LNCaP clone FGC (cell line): ENCODE data around the gene RBM7.

ENCODE experiments used
- DNase-seq: peaks from one replicate; pipeline ENCODE4 v3.0.0-alpha.2; 2011; ENCODE audit warnings: low read depth
- H3K4me3 ChIP-seq: 2 replicates; pipeline ENCODE4 v1.5.1; 2011; ENCODE audit warnings: mild to moderate bottlenecking, low read depth, low read length, control low read depth
- TF ChIP-seq, protein P1 (sequence below): IDR thresholded peaks from 2 replicates; pipeline ENCODE4 v1.5.1; 2012; ENCODE audit warnings: mild to moderate bottlenecking; ENCODE audit not compliant: control insufficient read depth, insufficient read depth; ENCODE audit errors: extremely low read depth

Gene RBM7

DNA sequence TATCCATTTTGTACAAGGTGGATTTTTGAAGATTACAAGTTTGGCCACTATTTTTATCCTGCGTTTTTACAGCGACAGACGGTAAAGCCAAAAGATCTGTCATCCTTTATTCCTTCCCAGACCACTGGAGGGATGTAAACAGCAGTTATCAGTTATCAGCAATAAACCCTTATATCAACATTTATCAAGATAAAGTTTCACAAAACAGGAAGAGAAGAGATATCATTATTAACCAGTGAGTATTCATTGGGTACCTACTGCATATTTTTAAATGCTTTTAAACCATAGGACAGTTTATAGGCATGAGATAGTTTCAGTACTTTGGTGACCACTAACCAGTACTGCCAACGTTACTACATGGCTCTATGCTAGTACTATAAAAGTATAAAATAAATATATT is 32.9 kb downstream of the RBM7 start:
- H3K4me3 ChIP-seq: no peak overlapping the region
- DNase-seq: peak; percentile 88
- TF ChIP-seq, protein P1, sequence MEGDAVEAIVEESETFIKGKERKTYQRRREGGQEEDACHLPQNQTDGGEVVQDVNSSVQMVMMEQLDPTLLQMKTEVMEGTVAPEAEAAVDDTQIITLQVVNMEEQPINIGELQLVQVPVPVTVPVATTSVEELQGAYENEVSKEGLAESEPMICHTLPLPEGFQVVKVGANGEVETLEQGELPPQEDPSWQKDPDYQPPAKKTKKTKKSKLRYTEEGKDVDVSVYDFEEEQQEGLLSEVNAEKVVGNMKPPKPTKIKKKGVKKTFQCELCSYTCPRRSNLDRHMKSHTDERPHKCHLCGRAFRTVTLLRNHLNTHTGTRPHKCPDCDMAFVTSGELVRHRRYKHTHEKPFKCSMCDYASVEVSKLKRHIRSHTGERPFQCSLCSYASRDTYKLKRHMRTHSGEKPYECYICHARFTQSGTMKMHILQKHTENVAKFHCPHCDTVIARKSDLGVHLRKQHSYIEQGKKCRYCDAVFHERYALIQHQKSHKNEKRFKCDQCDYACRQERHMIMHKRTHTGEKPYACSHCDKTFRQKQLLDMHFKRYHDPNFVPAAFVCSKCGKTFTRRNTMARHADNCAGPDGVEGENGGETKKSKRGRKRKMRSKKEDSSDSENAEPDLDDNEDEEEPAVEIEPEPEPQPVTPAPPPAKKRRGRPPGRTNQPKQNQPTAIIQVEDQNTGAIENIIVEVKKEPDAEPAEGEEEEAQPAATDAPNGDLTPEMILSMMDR: peak; percentile 9; the same call in 1 of the 2 replicates

DNA sequence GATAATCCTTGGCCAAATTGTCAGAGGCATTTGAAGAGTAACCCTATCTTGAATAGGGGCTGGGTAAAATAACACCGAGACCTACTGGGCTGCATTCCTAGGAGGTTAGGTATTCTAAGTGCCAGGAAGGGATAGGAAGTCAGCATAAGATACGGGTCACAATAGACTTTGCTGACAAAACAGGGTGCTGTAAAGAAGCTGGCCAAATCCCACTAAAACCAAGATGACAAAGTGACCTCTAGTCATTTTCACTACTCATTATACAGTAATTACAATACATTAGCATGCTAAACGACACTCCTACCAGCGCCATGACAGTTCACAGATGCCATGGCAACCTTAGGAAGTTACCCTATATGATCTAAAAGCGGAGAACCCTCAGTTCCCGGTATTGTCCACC is 37.8 kb downstream of the RBM7 start:
- H3K4me3 ChIP-seq: no peak overlapping the region
- DNase-seq: no peak
- TF ChIP-seq, protein P1: no peak

- peak within 1 kb of the TSS; percentile 95 for H3K4me3 ChIP-seq
- DNase-seq: peak; percentile 96
- TF ChIP-seq, protein P1: peak; percentile 24; the same call in 1 of the 2 replicates
These were observed 39.0 kb downstream of the RBM7 start, which contains the start of gene REXO2 for GRCh38 chr11:114439229-114440120. Gene REXO2, plus strand, starts transcription at chr11:114439467. Its CDS starts 62 bp downstream, at chr11:114439529.

GRCh38 chr11:114440121-114440860 is 39.8 kb downstream of the RBM7 start:
- no peak for DNase-seq
- TF ChIP-seq, protein P1: 0 out of 2 replicates have a peak, but pooled peaks have one; percentile 8
- H3K4me3 ChIP-seq: peak overlapping the region; percentile 95

- DNase-seq: peak; percentile 75
- TF ChIP-seq, protein P1: no peak
- H3K4me3 ChIP-seq: peak overlapping the region; percentile 95
These were observed 40.7 kb downstream of the RBM7 start for GRCh38 chr11:114440971-114441763.

- no peak overlapping the region for H3K4me3 ChIP-seq
- TF ChIP-seq, protein P1: no peak
- no peak for DNase-seq
These were observed 41.5 kb downstream of the RBM7 start for GRCh38 chr11:114441921-114442320.
